Activated naive CD8-positive, alpha-beta T cell treated with anti-CD3 and anti-CD28 coated beads, Interleukin-2, amount 10 ng/mL, durations not matched to agents 7 days and 5 days (primary cell): ENCODE measurements around the gene CASTOR2. TPM values are rescaled to one million over a fixed set of nuclear protein-coding genes. Genes with fewer than 3 reads are reported as not detected.

ENCODE experiments used
- ATAC-seq: fragments of 150-1000 bp; cut with Tn5 transposase; one replicate; pipeline ENCODE4 v1.10.0; 2021; ENCODE audit warnings: low read depth, moderate library complexity
- POLR2A ChIA-PET: fragments of 350-600 bp; sonication (Branson Sonifier 250); formaldehyde crosslinking; loops from one replicate; lab custom pipeline; 2021; ENCODE audit warnings: antibody characterized with exemption; lab: Charles Lee
- DNase-seq: peaks from one replicate; pipeline ENCODE4 v3.0.0; 2021
- H3K27ac Mint-ChIP-seq: one replicate; pipeline ENCODE4 v1.8.0; 2022; ENCODE audit warnings: mild to moderate bottlenecking, mixed read lengths
- H3K27me3 Mint-ChIP-seq: one replicate; pipeline ENCODE4 v1.8.0; 2022; ENCODE audit warnings: mild to moderate bottlenecking, moderate library complexity, mixed read lengths
- H3K36me3 Mint-ChIP-seq: one replicate; pipeline ENCODE4 v1.8.0; 2021; ENCODE audit warnings: mild to moderate bottlenecking, mixed read lengths
- H3K4me1 Mint-ChIP-seq: one replicate; pipeline ENCODE4 v1.8.0; 2021; ENCODE audit warnings: mixed read lengths
- H3K4me3 Mint-ChIP-seq: one replicate; pipeline ENCODE4 v1.8.0; 2022; ENCODE audit warnings: mild to moderate bottlenecking, moderate library complexity, mixed read lengths
- H3K9me3 Mint-ChIP-seq: one replicate; pipeline ENCODE4 v1.8.0; 2021; ENCODE audit warnings: mixed read lengths
- total RNA-seq, 2 experiments: library from RNA; stranded (reverse); gene quantifications; one replicate each; pipeline ENCODE4 v1.2.3, GENCODE V29; 2021

CASTOR2 gene
- total RNA-seq, 2 experiments from 2014 or later, result 2.6 to 3.1 TPM

DNA sequence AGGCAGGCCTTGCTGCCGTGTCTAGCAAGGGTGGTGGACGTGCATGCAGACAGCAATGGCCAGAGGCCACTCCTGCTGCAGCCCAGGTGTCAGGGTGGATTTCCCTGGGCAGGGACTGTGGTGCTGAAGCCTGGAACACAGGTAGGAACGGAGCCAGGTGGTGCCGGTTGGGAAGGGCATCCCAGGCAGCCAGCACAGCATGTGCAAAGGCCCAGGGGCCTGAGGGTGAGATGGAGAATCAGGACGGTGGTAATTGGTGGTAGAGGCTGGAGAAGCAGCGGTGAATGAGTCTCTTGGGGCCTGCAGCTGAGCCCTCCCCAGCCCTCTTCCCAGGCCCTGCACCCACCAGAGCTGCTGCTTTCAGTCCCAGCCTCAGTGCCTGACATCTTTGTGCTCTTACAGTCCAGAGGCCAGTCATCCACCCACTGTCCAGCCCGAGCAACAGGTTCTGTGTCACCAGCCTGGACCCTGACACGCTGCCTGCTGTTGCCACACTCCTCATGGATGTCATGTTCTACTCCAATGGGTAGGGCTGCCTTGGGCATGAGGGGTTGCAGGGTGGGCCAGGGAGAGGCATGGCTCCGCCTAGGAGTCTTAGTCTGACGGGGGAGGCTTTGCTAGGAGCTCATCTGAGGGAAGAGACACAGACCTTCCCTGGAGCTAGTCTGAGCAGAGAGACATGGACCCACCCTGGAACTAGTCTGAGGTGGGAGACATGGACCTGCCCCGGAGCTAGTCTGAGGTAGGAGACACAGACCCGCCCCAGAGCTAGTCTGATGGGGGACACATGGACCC is 54.3 kb downstream of the CASTOR2 start:
- no peak for ATAC-seq
- no peaks in the 10 kb centered on the region for H3K9me3 Mint-ChIP-seq
- POLR2A ChIA-PET, result no interaction called here

GRCh38 chr7:75019800-75020199 is 55.3 kb downstream of the CASTOR2 start:
- H3K36me3 Mint-ChIP-seq, result no peaks in the 10 kb centered on the region
- no peaks in the 10 kb centered on the region for H3K27me3 Mint-ChIP-seq
- no peaks in the 10 kb centered on the region for H3K9me3 Mint-ChIP-seq
- H3K4me3 Mint-ChIP-seq, result no peak overlapping the region
- POLR2A ChIA-PET, result no interaction called here
- H3K27ac Mint-ChIP-seq, result no peak overlapping the region
- H3K4me1 Mint-ChIP-seq, result no peaks in the 10 kb centered on the region
- DNase-seq (no peak), ATAC-seq (no peak)

More for the DNA sequence above, 54.3 kb downstream of the CASTOR2 start:
- Mint-ChIP-seq H3K27me3 (no peaks in the 10 kb centered on the region), H3K4me3 (no peak overlapping the region), H3K27ac (no peak overlapping the region), H3K4me1 (no peaks in the 10 kb centered on the region), H3K36me3 (no peaks in the 10 kb centered on the region)
- DNase-seq, result no peak

DNA sequence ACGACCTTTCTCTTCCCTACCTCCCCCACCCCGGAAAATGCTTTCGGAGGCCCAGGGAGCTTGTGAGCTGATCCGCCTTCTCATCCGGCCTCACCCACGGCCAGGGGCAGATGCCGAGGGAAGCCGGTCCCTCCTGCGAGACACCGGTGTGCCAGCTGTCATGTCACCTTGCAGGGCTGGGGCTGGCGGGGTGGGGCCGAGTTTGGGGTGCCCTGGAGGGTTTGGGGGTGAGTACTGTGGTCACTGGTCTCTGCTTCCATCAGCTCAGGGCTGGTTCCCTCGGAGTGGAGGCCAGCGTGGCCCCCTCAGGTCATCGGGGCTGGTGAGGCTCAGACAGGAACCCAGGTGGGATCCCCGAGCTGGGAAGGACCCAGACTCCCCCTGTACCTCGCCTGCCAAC is 60.4 kb downstream of the CASTOR2 start:
- Mint-ChIP-seq H3K4me3 (no peak overlapping the region), H3K27ac (no peak overlapping the region), H3K27me3 (no peaks in the 10 kb centered on the region), H3K9me3 (no peaks in the 10 kb centered on the region), H3K36me3 (no peaks in the 10 kb centered on the region), H3K4me1 (no peaks in the 10 kb centered on the region)
- DNase-seq (no peak), ATAC-seq (no peak)
- POLR2A ChIA-PET, result no interaction called here

DNA sequence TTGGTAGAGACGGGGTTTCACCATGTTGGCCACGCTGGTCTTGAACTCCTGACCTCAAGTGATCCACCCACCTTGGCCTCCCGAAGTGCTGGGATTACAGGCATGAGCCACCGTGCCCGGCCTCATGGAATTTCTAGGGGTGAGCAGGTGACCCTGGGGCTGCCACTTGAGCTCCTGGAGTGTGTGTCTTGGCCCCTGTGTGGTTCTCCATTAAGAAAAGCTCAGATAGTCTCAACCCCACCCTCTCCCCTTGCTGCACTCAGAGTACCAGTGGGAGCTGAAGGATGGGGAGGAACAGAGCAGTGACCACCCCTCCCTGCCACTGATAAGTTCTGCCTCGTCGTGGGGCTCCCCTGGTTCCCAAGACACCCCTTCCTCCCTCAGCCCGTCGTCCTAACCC is 63.8 kb downstream of the CASTOR2 start:
- H3K27me3 Mint-ChIP-seq, result no peaks in the 10 kb centered on the region
- no peak for ATAC-seq
- H3K4me3 Mint-ChIP-seq, result no peak overlapping the region
- H3K27ac Mint-ChIP-seq, result no peak overlapping the region
- POLR2A ChIA-PET, result no interaction called here
- H3K4me1 Mint-ChIP-seq, result no peaks in the 10 kb centered on the region
- DNase-seq, result no peak
- H3K36me3 Mint-ChIP-seq, result no peaks in the 10 kb centered on the region
- no peaks in the 10 kb centered on the region for H3K9me3 Mint-ChIP-seq

GRCh38 chr7:75033064-75033463 is 68.6 kb downstream of the CASTOR2 start:
- no peaks in the 10 kb centered on the region for H3K9me3 Mint-ChIP-seq
- DNase-seq, result no peak
- POLR2A ChIA-PET, result interaction anchor here (0.6 kb wide), 1 partner anchor 453 kb away, joined by 3 read pairs; no protein-coding TSS in a partner anchor
- no peak for ATAC-seq
- H3K4me1 Mint-ChIP-seq, result no peaks in the 10 kb centered on the region
- H3K27ac Mint-ChIP-seq, result no peak overlapping the region
- H3K27me3 Mint-ChIP-seq, result no peaks in the 10 kb centered on the region
- H3K4me3 Mint-ChIP-seq, result no peak overlapping the region
- H3K36me3 Mint-ChIP-seq, result no peaks in the 10 kb centered on the region

- Mint-ChIP-seq H3K27me3 (no peaks in the 10 kb centered on the region), H3K9me3 (no peaks in the 10 kb centered on the region), H3K36me3 (no peaks in the 10 kb centered on the region), H3K4me3 (no peak overlapping the region), H3K27ac (no peak overlapping the region), H3K4me1 (no peaks in the 10 kb centered on the region)
- DNase-seq (no peak), ATAC-seq (no peak)
- POLR2A ChIA-PET, result no interaction called here
These were observed 69.3 kb downstream of the CASTOR2 start for GRCh38 chr7:75033826-75034225.

- Mint-ChIP-seq H3K4me3 (no peak overlapping the region), H3K9me3 (no peaks in the 10 kb centered on the region), H3K36me3 (peaks cover 2% of the 10 kb centered on the region), H3K27ac (no peak overlapping the region), H3K4me1 (no peaks in the 10 kb centered on the region), H3K27me3 (no peaks in the 10 kb centered on the region)
- no peak for ATAC-seq
- no peak for DNase-seq
- POLR2A ChIA-PET, result no interaction called here
These were observed 74.0 kb downstream of the CASTOR2 start for GRCh38 chr7:75038508-75038907.

GRCh38 chr7:75039166-75039565 is 74.7 kb downstream of the CASTOR2 start:
- POLR2A ChIA-PET, result no interaction called here
- ATAC-seq, result no peak
- H3K4me3 Mint-ChIP-seq, result no peak overlapping the region
- H3K9me3 Mint-ChIP-seq, result no peaks in the 10 kb centered on the region
- no peaks in the 10 kb centered on the region for H3K4me1 Mint-ChIP-seq
- H3K36me3 Mint-ChIP-seq, result peaks cover 2% of the 10 kb centered on the region
- no peaks in the 10 kb centered on the region for H3K27me3 Mint-ChIP-seq
- DNase-seq, result no peak
- no peak overlapping the region for H3K27ac Mint-ChIP-seq

DNA sequence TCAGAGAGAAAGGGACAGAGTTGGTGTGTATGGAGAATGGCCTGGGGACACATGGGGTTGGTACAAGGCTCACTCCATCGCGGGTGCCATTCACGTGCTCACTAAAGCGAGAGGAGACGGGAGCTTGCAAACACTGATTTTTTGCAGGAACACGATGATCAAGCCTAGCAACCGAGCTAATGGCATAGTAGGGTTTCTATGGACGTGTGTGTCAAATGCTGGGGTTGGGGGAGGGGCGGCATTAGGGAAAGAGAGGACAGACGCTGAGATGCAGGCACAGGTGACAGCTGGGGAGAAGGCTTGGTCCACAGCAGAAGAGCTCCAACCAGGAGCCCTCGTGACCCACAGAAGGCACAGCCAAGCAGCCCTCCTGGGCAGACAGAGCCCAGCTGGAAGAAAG is 75.2 kb downstream of the CASTOR2 start:
- no peaks in the 10 kb centered on the region for H3K4me1 Mint-ChIP-seq
- DNase-seq (no peak), ATAC-seq (no peak)
- H3K4me3 Mint-ChIP-seq, result no peak overlapping the region
- no peak overlapping the region for H3K27ac Mint-ChIP-seq
- H3K36me3 Mint-ChIP-seq, result peaks cover 2% of the 10 kb centered on the region
- POLR2A ChIA-PET, result no interaction called here
- no peaks in the 10 kb centered on the region for H3K27me3 Mint-ChIP-seq
- no peaks in the 10 kb centered on the region for H3K9me3 Mint-ChIP-seq

GRCh38 chr7:75040512-75040911 is 76.0 kb downstream of the CASTOR2 start:
- H3K4me1 Mint-ChIP-seq, result no peaks in the 10 kb centered on the region
- no peak for ATAC-seq
- peaks cover 2% of the 10 kb centered on the region for H3K36me3 Mint-ChIP-seq

DNA sequence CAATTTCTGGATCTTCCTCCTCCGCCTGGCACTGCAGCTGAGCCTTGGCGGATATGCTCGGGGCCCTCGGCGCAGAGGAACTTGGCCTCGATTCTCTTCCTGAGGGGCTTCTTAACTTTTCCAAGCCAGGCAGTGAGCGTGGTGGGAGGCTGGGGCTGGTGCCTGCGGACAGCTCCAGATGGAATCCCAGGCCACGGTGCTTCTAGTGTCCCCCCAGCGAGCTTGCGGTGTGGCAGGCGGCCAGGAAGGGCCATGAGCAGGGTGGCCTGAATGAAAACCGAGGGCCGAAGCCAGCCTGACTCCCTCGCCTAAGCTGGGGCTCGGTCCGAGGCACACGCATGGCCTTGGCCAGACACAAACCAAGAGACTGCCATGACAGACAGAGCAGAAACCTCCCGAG is 77.8 kb downstream of the CASTOR2 start:
- H3K36me3 Mint-ChIP-seq, result peaks cover 2% of the 10 kb centered on the region
- no peak for ATAC-seq
- no peaks in the 10 kb centered on the region for H3K27me3 Mint-ChIP-seq
- H3K4me1 Mint-ChIP-seq, result no peaks in the 10 kb centered on the region
- H3K4me3 Mint-ChIP-seq, result no peak overlapping the region
- POLR2A ChIA-PET, result no interaction called here
- no peak for DNase-seq
- H3K9me3 Mint-ChIP-seq, result no peaks in the 10 kb centered on the region
- H3K27ac Mint-ChIP-seq, result no peak overlapping the region

More at GRCh38 chr7:75040512-75040911, 76.0 kb downstream of the CASTOR2 start:
- POLR2A ChIA-PET, result no interaction called here
- H3K4me3 Mint-ChIP-seq, result no peak overlapping the region
- no peak overlapping the region for H3K27ac Mint-ChIP-seq
- H3K9me3 Mint-ChIP-seq, result no peaks in the 10 kb centered on the region
- no peak for DNase-seq
- H3K27me3 Mint-ChIP-seq, result no peaks in the 10 kb centered on the region

- Mint-ChIP-seq H3K27ac (no peak overlapping the region), H3K4me3 (no peak overlapping the region), H3K36me3 (peaks cover 2% of the 10 kb centered on the region), H3K27me3 (no peaks in the 10 kb centered on the region), H3K9me3 (no peaks in the 10 kb centered on the region), H3K4me1 (no peaks in the 10 kb centered on the region)
- ATAC-seq (no peak), DNase-seq (no peak)
- POLR2A ChIA-PET, result no interaction called here
These were observed 78.6 kb downstream of the CASTOR2 start for GRCh38 chr7:75042831-75043703.

DNA sequence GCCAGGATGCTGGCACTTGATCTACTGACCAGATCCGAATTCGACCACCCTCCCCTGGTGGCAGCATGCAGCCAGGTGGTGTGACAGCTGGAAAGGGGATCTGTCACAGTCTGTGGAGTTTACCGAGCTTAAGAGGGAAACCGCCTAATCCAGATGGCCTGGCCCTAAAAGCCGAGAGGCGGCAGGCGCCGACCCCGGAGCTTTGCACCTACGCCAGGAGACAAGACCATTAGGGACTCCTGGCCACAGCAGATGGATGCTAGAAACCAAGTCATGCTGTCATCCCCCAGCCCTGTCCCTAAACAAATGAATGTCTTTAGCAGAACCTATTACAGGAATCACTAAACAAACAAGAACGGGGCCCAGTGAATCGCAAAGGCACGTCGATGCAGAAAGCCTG is 81.4 kb downstream of the CASTOR2 start:
- no peaks in the 10 kb centered on the region for H3K27me3 Mint-ChIP-seq
- no peak for ATAC-seq
- H3K27ac Mint-ChIP-seq, result no peak overlapping the region
- H3K9me3 Mint-ChIP-seq, result no peaks in the 10 kb centered on the region
- no peak overlapping the region for H3K4me3 Mint-ChIP-seq
- DNase-seq, result no peak
- no peaks in the 10 kb centered on the region for H3K4me1 Mint-ChIP-seq
- POLR2A ChIA-PET, result no interaction called here
- peaks cover 2% of the 10 kb centered on the region for H3K36me3 Mint-ChIP-seq
